ENCODE data around the gene ICAM4.

The ICAM4 gene

GRCh38 chr19:10290876-10291553 is 4.3 kb downstream of the ICAM4 start:
- peak; percentile 55 for DNase-seq (ENCODE audit: low spot score)

DNA sequence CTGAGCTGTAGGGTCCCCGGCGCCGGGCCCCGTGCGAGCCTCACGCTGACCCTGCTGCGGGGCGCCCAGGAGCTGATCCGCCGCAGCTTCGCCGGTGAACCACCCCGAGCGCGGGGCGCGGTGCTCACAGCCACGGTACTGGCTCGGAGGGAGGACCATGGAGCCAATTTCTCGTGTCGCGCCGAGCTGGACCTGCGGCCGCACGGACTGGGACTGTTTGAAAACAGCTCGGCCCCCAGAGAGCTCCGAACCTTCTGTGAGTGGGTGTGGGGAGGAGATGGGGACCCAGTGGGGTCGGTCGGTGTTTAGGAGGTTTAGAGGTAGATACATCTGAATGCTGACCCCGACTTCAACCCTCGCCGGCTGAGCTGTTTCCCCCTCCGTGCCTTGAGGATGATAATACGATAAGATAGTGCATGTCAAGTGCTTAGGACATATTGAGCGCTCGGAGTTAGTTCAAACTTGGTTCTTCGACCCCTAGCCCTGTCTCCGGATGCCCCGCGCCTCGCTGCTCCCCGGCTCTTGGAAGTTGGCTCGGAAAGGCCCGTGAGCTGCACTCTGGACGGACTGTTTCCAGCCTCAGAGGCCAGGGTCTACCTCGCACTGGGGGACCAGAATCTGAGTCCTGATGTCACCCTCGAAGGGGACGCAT is 4.9 kb downstream of the ICAM4 start:
- peak; percentile 8 for DNase-seq (ENCODE audit: low spot score)

DNA sequence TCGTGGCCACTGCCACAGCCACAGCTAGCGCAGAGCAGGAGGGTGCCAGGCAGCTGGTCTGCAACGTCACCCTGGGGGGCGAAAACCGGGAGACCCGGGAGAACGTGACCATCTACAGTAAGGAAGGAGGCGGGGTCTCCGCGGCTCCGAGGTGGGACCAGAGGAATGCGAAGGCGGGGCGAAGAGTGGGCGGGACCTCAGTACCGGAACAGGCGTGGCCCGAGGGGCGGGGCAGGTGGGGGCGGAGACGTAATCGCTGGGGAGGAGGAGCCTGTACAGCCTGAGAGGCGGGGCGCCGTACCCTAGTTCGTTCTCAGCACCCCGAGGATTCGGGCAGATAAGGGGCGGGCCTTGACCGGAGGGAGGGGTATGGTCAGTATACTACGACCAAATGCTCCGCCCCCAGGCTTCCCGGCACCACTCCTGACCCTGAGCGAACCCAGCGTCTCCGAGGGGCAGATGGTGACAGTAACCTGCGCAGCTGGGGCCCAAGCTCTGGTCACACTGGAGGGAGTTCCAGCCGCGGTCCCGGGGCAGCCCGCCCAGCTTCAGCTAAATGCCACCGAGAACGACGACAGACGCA is 5.5 kb downstream of the ICAM4 start:
- peak; percentile 86 for DNase-seq (ENCODE audit: low spot score)

DNA sequence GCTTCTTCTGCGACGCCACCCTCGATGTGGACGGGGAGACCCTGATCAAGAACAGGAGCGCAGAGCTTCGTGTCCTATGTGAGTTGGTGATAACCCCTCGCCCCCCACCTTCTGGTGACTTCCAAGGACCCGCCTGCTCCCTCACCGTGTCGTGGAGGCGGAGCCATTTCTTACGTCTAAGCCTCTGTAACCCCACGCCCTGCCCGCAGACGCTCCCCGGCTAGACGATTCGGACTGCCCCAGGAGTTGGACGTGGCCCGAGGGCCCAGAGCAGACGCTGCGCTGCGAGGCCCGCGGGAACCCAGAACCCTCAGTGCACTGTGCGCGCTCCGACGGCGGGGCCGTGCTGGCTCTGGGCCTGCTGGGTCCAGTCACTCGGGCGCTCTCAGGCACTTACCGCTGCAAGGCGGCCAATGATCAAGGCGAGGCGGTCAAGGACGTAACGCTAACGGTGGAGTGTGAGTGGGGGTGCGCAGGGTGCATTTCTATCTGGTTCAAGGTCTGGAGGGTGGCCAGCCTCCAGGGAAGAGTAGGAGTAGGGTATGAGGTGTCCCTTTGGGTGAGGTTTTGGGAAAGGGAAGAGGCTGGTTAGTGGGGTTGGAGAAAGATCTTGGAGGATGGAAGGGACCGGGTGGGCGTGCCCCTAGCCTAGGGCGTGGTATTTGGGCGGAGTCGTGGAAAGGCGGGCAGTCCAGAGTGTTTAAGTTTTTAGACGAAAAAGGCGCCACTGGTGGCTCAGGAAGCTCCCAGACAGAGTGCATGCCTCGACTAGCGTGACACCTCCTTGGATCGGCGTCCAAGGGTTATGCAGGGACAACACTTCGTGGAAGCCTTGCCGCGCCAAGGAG is 6.3 kb downstream of the ICAM4 start:
- no peak for DNase-seq (ENCODE audit: low spot score)

DNA sequence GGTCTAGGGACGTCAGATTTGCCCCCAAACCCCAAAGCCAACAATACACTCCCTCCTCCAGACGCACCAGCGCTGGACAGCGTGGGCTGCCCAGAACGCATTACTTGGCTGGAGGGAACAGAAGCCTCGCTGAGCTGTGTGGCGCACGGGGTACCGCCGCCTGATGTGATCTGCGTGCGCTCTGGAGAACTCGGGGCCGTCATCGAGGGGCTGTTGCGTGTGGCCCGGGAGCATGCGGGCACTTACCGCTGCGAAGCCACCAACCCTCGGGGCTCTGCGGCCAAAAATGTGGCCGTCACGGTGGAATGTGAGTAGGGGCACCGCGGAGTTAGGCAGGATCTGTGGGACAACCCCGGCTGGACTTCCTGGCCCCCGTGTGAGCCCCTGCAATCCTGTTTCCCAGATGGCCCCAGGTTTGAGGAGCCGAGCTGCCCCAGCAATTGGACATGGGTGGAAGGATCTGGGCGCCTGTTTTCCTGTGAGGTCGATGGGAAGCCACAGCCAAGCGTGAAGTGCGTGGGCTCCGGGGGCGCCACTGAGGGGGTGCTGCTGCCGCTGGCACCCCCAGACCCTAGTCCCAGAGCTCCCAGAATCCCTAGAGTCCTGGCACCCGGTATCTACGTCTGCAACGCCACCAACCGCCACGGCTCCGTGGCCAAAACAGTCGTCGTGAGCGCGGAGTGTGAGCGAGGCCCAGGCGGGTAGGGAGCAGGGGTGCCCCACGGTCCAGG is 7.0 kb downstream of the ICAM4 start:
- DNase-seq (ENCODE audit: low spot score): no peak

DNA sequence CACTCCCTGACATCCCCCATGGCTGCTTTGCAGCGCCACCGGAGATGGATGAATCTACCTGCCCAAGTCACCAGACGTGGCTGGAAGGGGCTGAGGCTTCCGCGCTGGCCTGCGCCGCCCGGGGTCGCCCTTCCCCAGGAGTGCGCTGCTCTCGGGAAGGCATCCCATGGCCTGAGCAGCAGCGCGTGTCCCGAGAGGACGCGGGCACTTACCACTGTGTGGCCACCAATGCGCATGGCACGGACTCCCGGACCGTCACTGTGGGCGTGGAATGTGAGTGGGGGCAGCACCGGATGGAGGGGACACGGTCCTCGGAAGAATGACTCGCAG is 7.6 kb downstream of the ICAM4 start:
- no peak for DNase-seq (ENCODE audit: low spot score)

GRCh38 chr19:10295305-10295846 is 8.6 kb downstream of the ICAM4 start:
- peak; percentile 88 for DNase-seq (ENCODE audit: low spot score)

DNA sequence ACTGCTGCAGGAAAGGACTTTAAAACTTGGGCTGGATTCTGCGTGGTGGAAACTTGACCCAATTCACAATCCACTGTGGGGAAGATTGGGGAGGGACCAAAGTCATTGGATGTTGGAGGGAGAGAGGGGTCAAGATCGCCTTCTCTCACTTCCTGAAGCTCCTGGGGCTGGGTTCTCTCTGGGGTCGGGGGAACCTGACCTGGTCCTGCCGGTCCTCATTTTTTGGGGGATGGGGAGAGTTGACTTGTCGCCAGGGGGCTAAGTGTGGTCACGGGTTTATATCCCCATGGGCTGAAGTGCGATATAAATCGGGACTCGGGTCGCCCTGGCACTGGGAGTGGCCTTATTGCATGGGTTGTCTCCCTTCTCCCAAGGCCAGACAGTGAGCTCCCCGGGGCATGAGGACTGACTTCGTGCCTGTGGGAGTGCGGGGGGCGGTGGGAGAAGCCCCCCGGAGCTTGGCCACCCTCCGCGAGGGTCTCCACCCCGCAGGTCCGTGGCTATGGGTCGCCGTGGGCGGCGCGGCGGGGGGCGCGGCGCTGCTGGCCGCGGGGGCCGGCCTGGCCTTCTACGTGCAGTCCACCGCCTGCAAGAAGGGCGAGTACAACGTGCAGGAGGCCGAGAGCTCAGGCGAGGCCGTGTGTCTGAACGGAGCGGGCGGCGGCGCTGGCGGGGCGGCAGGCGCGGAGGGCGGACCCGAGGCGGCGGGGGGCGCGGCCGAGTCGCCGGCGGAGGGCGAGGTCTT is 9.3 kb downstream of the ICAM4 start:
- DNase-seq (ENCODE audit: low spot score): peak; percentile 10

- DNase-seq (ENCODE audit: low spot score): no peak
Measured at GRCh38 chr19:10299545-10300458, 13.0 kb downstream of the ICAM4 start.

DNA sequence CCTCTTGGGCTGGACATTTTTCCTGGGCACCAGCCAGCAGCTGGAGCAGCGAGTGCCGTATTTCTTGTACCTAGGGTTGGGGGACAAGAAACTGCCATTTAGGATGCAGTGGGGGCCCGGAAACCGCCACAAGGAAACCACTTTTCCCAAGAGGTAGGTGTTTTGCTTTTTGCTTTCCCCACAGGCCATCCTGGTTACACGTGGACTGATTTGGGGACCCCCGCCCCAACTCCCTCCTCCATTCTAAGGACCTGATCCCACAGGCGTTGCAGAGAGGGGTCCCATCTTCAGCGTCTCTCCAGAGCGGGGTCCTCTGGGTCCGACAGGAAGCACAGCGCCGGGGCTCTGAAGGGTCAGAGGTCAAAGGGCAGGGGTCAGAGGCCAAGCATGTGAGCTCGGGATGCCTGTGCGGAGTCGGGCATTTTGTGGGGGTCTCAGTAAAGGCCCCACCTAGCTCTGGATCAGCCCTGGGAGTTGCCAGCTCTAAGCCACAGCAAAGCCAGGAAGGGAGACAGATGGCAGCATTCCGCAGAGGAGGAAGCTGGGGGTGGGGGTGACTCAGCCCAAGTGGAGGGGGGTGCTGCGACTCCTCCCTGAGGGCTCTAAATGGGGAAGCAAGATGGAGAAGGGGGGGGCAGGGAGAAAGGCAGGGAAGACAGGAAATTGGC is 18.5 kb downstream of the ICAM4 start:
- DNase-seq (ENCODE audit: low spot score): no peak

GRCh38 chr19:10306327-10306726 is 19.6 kb downstream of the ICAM4 start:
- DNase-seq (ENCODE audit: low spot score): no peak

DNA sequence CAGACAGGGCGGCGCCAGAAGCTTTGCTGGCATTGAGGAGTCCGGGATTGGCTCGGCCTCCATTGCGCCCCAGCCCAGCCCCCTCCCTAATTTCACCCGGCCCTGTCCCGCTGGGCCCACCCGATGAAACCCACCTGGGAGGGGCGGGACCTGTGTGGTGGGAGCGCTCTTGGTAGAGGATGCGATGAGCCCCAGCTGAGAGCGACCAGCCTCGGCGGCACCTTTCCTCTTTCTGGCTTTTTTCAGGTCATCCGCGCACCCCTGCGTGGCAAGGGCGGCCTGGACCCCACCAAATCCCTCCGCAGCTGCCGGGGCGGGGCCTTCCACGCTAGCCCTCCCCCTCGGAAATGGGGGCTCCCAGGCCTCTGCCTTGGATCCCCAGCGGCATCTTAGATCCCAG is 22.7 kb downstream of the ICAM4 start, which contains the start of gene ZGLP1:
Gene ZGLP1 (minus strand): TSS at position 393 of the 400 bp plus-strand sequence.
- DNase-seq (ENCODE audit: low spot score): no peak

DNA sequence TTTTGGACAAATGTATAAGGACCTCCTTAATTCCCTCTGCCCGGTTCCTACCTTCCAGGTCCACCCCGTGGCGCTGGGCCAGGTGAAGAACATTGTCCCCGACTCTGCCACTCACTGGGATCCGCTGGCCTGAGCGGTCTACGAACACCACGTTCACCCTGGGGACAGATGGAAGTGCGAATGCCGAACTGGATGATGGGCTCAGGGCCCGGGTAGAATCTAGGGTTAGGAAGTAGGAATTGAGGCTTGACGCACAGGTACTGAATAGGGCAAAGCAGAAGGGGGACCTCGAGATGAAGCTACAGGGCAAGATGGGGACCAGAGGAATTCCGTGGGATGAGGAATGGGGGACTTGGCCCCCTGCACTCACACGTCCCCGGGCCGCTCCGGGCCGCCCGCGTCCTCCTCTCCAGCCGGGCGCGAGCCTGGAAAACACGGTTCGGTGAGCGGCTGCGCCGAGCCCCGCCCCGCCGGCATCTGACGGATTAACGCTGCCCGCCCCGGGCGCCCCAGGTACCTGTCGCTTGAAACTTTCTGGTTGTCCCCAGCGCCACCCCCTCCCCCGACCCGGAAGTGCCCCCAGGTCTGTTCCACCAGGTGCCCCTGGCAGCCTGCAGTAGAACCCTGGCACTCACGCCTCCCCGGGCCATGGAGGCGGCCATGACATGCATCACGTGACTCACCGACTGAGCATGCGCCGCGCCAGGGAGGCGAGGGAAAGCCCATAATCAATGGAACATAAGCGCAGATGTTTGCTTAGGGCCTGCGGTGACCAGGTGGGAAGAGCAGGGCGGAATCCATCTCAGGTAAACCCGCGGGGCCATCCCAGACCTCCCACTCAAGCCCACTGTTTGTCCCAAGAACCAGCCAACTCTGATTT is 28.8 kb downstream of the ICAM4 start, which contains the start of gene FDX2:
Gene FDX2 (minus strand): TSS at position 681 of the 880 bp plus-strand sequence. CDS start 19 bp downstream, at position 662.
- peak; percentile 87 for DNase-seq (ENCODE audit: low spot score)

DNA sequence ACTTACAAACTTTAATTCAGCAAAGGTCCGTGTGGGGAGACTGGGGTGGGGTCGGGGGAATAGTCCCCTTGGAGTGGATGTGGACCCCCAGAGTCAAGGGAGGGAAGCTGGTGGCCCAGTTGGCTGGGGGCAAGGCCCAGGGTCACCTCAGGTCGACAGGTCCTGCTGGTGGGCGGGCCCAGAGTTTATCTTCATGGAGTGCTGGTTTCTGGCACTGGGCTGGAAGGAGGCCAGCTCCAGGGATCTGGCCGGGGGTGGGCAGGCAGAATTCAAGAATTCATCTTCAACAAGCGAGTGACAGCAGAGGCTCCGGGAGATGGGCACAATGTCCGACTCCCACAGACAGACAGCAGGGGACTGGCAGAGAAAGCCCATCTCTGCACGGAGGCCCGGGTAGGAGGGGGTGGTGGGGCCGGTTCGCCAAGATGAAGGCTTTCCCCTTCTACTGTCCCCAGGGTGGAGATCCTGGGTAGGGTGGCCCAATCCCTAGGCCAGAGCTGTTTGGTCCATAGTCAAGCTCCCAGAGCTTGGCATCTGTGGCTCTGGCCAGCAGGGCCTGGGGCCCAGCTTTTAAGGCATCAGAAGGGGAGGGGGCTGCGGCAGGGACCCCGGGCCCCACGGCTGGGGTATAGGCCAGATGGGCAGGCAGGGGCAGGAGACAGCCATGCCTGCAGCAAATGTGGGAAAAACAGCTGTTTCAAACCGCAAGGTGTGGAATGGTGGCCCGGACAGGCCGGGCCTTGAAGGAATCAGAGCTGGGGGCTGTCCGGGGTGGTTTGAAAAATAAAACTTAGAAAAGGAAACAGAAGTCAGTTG is 29.7 kb downstream of the ICAM4 start:
- no peak for DNase-seq (ENCODE audit: low spot score)

DNA sequence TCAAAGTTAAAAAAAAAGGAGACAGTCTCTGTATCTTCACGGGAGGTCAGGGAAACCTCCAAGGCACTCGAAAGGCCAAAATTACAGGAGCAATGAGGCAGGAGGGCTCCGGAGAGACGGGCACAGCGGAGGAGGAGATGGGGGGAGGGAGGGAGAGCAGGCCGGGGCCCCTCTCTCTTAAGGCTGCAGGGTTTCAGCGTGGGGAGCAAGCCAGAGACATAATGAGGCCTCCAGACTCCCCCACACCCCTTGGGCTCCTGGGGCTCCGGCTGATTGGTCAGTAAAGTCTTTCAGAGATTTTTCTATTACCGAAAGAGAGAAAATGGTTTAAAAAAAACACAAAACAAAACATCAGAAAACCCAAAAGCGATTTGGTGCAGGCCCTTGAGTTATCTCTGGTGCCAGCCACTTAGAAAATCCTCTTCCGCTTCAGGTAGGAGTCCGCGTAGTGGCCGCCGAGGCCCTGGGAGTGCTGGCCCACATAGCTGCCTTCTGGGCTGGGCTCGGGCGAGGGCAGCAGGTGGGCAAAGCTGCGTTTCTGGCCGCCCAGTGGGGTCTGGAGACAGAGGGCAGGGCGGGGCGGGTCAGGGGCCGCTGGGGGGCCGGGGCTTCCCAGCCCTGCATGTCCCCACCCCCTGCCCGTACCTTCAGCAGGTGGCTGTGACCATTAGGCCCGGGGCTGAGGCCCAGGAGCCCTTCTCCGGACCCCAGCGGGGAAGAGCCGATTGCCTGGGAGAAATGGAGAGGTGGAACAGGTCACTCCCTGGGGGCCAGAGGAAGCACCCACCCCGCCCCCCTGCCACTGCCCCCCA is 30.5 kb downstream of the ICAM4 start:
- DNase-seq (ENCODE audit: low spot score): no peak

DNA sequence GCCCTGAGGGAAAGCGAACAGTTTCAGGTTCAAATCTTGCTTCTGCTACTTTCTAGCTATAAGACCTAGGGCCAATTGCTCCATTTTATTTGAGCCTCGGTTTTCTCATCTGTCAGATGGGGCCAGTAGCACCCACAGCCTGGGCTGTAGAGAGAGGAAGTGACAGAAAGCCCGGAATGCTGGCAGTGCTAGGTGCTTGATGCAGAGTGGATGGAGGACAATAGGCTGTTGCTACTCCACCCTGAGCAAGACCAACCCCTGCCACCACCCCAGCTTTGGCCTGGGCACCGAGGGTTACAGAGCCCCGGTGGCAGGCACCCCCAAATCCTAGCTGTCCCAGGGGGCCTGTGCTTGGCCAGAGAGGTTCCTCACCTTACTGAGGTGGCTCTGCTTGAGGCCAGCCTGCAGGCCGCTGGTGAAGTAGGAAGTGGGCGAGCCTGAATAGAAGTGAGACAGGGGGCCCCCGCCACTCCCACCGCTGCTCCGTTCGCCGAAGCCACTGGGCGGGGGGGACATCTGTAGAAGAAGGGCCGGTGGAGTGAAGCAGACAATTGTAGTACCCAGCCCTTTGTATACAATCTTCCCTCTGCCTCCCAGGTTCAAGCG is 31.2 kb downstream of the ICAM4 start:
- no peak for DNase-seq (ENCODE audit: low spot score)
